ENCODE results near the gene ABCC8.

ABCC8 gene

GRCh38 chr11:17476317-17477083 lies at the start of gene ABCC8:
ABCC8 (minus strand) TSS chr11:17476845; CDS start chr11:17476776, 69 bp downstream.
- DNase-seq (ENCODE audit: low read depth) = no peak

GRCh38 chr11:17526326-17526725 lies 49.7 kb upstream of the ABCC8 start:
- no peak for DNase-seq (ENCODE audit: low read depth)

- DNase-seq (ENCODE audit: low read depth) = no peak
Observed at GRCh38 chr11:17525570-17525969, 48.9 kb upstream of the ABCC8 start.

GRCh38 chr11:17524221-17524620 lies 47.6 kb upstream of the ABCC8 start:
- DNase-seq (ENCODE audit: low read depth) = no peak

- no peak for DNase-seq (ENCODE audit: low read depth)
Observed at GRCh38 chr11:17522655-17523054, 46.0 kb upstream of the ABCC8 start.

- DNase-seq (ENCODE audit: low read depth) = no peak
Observed at GRCh38 chr11:17521106-17521900, 44.7 kb upstream of the ABCC8 start.

- no peak for DNase-seq (ENCODE audit: low read depth)
Observed at GRCh38 chr11:17519061-17519885, 42.6 kb upstream of the ABCC8 start.

GRCh38 chr11:17518366-17518765 lies 41.7 kb upstream of the ABCC8 start:
- no peak for DNase-seq (ENCODE audit: low read depth)

GRCh38 chr11:17517186-17517585 lies 40.5 kb upstream of the ABCC8 start:
- no peak for DNase-seq (ENCODE audit: low read depth)

GRCh38 chr11:17516551-17517150 lies 40.0 kb upstream of the ABCC8 start:
- DNase-seq (ENCODE audit: low read depth) = no peak

- DNase-seq (ENCODE audit: low read depth) = no peak
Observed at GRCh38 chr11:17515443-17516176, 39.0 kb upstream of the ABCC8 start.

GRCh38 chr11:17514476-17514875 lies 37.8 kb upstream of the ABCC8 start:
- DNase-seq (ENCODE audit: low read depth) = no peak

- DNase-seq (ENCODE audit: low read depth) = no peak
Observed at GRCh38 chr11:17513853-17514252, 37.2 kb upstream of the ABCC8 start.

- DNase-seq (ENCODE audit: low read depth) = no peak
Observed at GRCh38 chr11:17512101-17512500, 35.5 kb upstream of the ABCC8 start.

- no peak for DNase-seq (ENCODE audit: low read depth)
Observed at GRCh38 chr11:17511571-17511970, 34.9 kb upstream of the ABCC8 start.

GRCh38 chr11:17510507-17511206 lies 34.0 kb upstream of the ABCC8 start:
- DNase-seq (ENCODE audit: low read depth) = no peak

- no peak for DNase-seq (ENCODE audit: low read depth)
Observed at GRCh38 chr11:17508791-17509190, 32.1 kb upstream of the ABCC8 start.

GRCh38 chr11:17508306-17508705 lies 31.7 kb upstream of the ABCC8 start:
- no peak for DNase-seq (ENCODE audit: low read depth)

GRCh38 chr11:17507773-17508172 lies 31.1 kb upstream of the ABCC8 start:
- DNase-seq (ENCODE audit: low read depth) = no peak

- no peak for DNase-seq (ENCODE audit: low read depth)
Observed at GRCh38 chr11:17506942-17507341, 30.3 kb upstream of the ABCC8 start.

GRCh38 chr11:17506314-17506713 lies 29.7 kb upstream of the ABCC8 start:
- no peak for DNase-seq (ENCODE audit: low read depth)
